KMS-11 (cell line): Measurements from ENCODE around the gene TMEM183A.

Experiments used
- H2AFZ ChIP-seq: fragments of 200-600 bp; sonication (generic); 2 replicates; pipeline ENCODE4 v1.6.1; 2016; ENCODE audit warnings: antibody characterized with exemption, mixed run types, low read depth
- H3K27ac ChIP-seq: fragments of 200-600 bp; sonication (generic); 2 replicates; pipeline ENCODE4 v1.6.1; 2016; ENCODE audit warnings: mild to moderate bottlenecking, mixed run types
- H3K27me3 ChIP-seq: fragments of 200-600 bp; sonication (generic); 2 replicates; pipeline ENCODE4 v1.6.1; 2017; ENCODE audit warnings: mild to moderate bottlenecking, low read depth, mixed run types, moderate library complexity; ENCODE audit not compliant: insufficient read depth
- H3K36me3 ChIP-seq: fragments of 200-600 bp; sonication (generic); 2 replicates; pipeline ENCODE4 v1.6.1; 2017; ENCODE audit warnings: mild to moderate bottlenecking, mixed run types; ENCODE audit not compliant: insufficient read depth
- H3K4me1 ChIP-seq: fragments of 200-600 bp; sonication (generic); 2 replicates; pipeline ENCODE4 v1.6.1; 2016; ENCODE audit warnings: mild to moderate bottlenecking, low read depth, mixed run types; ENCODE audit not compliant: poor library complexity, severe bottlenecking
- H3K4me2 ChIP-seq: fragments of 200-600 bp; sonication (generic); 2 replicates; pipeline ENCODE4 v1.7.0; 2016; ENCODE audit warnings: mild to moderate bottlenecking, mixed run types
- H3K4me3 ChIP-seq: fragments of 200-600 bp; sonication (generic); IDR thresholded peaks from 2 replicates; pipeline ENCODE4 v1.6.1; 2017; ENCODE audit warnings: low read depth, low read length, mixed read lengths; ENCODE audit not compliant: insufficient read depth
- H3K79me2 ChIP-seq: fragments of 200-600 bp; sonication (generic); 2 replicates; pipeline ENCODE4 v1.6.1; 2016; ENCODE audit warnings: low read depth, mixed run types; ENCODE audit not compliant: insufficient read depth
- H3K9ac ChIP-seq: fragments of 200-600 bp; sonication (generic); 2 replicates; pipeline ENCODE4 v1.6.1; 2016; ENCODE audit warnings: mild to moderate bottlenecking, mixed run types
- H4K20me1 ChIP-seq: fragments of 200-600 bp; sonication (generic); 2 replicates; pipeline ENCODE4 v1.6.1; 2016; ENCODE audit warnings: mild to moderate bottlenecking, mixed run types; ENCODE audit not compliant: insufficient read depth
- CTCF ChIP-seq: fragments of 200-600 bp; sonication (generic); conservative IDR thresholded peaks from 2 replicates; pipeline ENCODE4 v1.6.1; 2017; ENCODE audit warnings: low read depth, mild to moderate bottlenecking, antibody characterized with exemption, low read length, moderate library complexity, mixed read lengths

TMEM183A gene

GRCh38 chr1:202959276-202959620, 47.9 kb upstream of the TMEM183A start:
- Histone ChIP-seq H2AFZ (no peak overlapping the region), H3K79me2 (peaks cover 37% of the 10 kb centered on the region), H4K20me1 (no peaks in the 10 kb centered on the region), H3K27me3 (no peaks in the 10 kb centered on the region), H3K9ac (no peak overlapping the region), H3K27ac (no peak overlapping the region), H3K4me1 (peaks cover 47% of the 10 kb centered on the region), H3K36me3 (no peaks in the 10 kb centered on the region), H3K4me3 (no peak overlapping the region), H3K4me2 (peak overlapping the region; percentile 90; the same call in 1 of the 2 replicates)
- TF ChIP-seq CTCF: no peak

- H2AFZ ChIP-seq: no peak overlapping the region
- H3K27ac ChIP-seq: no peak overlapping the region
- H3K9ac ChIP-seq: no peak overlapping the region
- H3K36me3 ChIP-seq: no peaks in the 10 kb centered on the region
- no peak overlapping the region for H3K4me2 ChIP-seq
- H3K4me1 ChIP-seq: peaks cover 58% of the 10 kb centered on the region
- no peaks in the 10 kb centered on the region for H4K20me1 ChIP-seq
- H3K79me2 ChIP-seq: peaks cover 24% of the 10 kb centered on the region
- TF ChIP-seq CTCF: no peak
- no peaks in the 10 kb centered on the region for H3K27me3 ChIP-seq
- no peak overlapping the region for H3K4me3 ChIP-seq
Measured at GRCh38 chr1:202961220-202961880, 45.8 kb upstream of the TMEM183A start.

- peaks cover 52% of the 10 kb centered on the region for H3K4me1 ChIP-seq
- no peak overlapping the region for H3K4me3 ChIP-seq
- no peak for TF ChIP-seq CTCF
- no peaks in the 10 kb centered on the region for H4K20me1 ChIP-seq
- no peaks in the 10 kb centered on the region for H3K36me3 ChIP-seq
- H3K27ac ChIP-seq: peak overlapping the region; percentile 31
- H3K9ac ChIP-seq: no peak overlapping the region; the same call in 1 of the 2 replicates
- H3K27me3 ChIP-seq: no peaks in the 10 kb centered on the region
- H3K79me2 ChIP-seq: 0 out of 2 replicates have a peak, but pooled peaks cover 14% of the 10 kb centered on the region
- H2AFZ ChIP-seq: no peak overlapping the region
- peak overlapping the region; percentile 92; the same call in 1 of the 2 replicates for H3K4me2 ChIP-seq
Measured at GRCh38 chr1:202964791-202965410, 42.3 kb upstream of the TMEM183A start.

- Histone ChIP-seq H3K27ac (peak overlapping the region; percentile 31; the same call in 1 of the 2 replicates), H3K4me1 (peaks cover 51% of the 10 kb centered on the region), H3K4me3 (no peak overlapping the region), H3K9ac (no peak overlapping the region), H3K36me3 (no peaks in the 10 kb centered on the region), H4K20me1 (no peaks in the 10 kb centered on the region), H3K27me3 (no peaks in the 10 kb centered on the region), H3K79me2 (0 out of 2 replicates have a peak, but pooled peaks cover 14% of the 10 kb centered on the region), H3K4me2 (peak overlapping the region; percentile 92), H2AFZ (no peak overlapping the region)
- TF ChIP-seq CTCF: no peak
Measured at GRCh38 chr1:202965422-202965821, 41.8 kb upstream of the TMEM183A start.
